ENCODE data around the gene PTPN12. TPM values are rescaled to one million over a fixed set of nuclear protein-coding genes. Genes with fewer than 3 reads are reported as not detected.
"Not testable (repeated sequence)": the region's sequence is repeated elsewhere in the genome, so short reads cannot be mapped to it uniquely, and the experiment has no call there.

PTPN12 gene
- total RNA-seq, 1 donor from 2014 or later = 86.6 TPM

- Mint-ChIP-seq H3K4me3 (no peak overlapping the region), H3K27ac (no peak overlapping the region), H3K27me3 (ENCODE audit: insufficient read depth, low read depth) (peaks cover 2% of the 10 kb centered on the region), H3K4me1 (no peaks in the 10 kb centered on the region), H3K9me3 (peaks cover 14% of the 10 kb centered on the region), H3K36me3 (peaks cover 2% of the 10 kb centered on the region)
- no peaks in the 10 kb centered on the region for H3K9me3 ChIP-seq (ENCODE audit: low read depth)
- no peak for DNase-seq (ENCODE audit: low spot score)
- H3K79me2 ChIP-seq (ENCODE audit: low read depth) = no peaks in the 10 kb centered on the region
- H3K4me3 ChIP-seq = no peak overlapping the region
- no peak overlapping the region for H3K9ac ChIP-seq
- no peaks in the 10 kb centered on the region for H3K27me3 ChIP-seq
- no peaks in the 10 kb centered on the region for H3F3A ChIP-seq (ENCODE audit: low read depth)
- TF ChIP-seq EZH2phosphoT487 (IDR thresholded peaks at IDR 0.05) = no peak
- no peak for TF ChIP-seq CTCF (IDR thresholded peaks at IDR 0.05)
- TF ChIP-seq EZH2 (IDR thresholded peaks at IDR 0.05) = no peak
- H3K4me1 ChIP-seq = no peaks in the 10 kb centered on the region
- no peak overlapping the region for H2AFZ ChIP-seq (replicated peaks)
- no peaks in the 10 kb centered on the region for H4K20me1 ChIP-seq (ENCODE audit: low read depth)
- no peak overlapping the region for H3K4me2 ChIP-seq
- no peak overlapping the region for H3K27ac ChIP-seq
- no peaks in the 10 kb centered on the region for H3K36me3 ChIP-seq
Measured at GRCh38 chr7:77506899-77507298, 30.2 kb upstream of the PTPN12 start.

- H3F3A ChIP-seq (ENCODE audit: low read depth); H3K4me3 ChIP-seq; H2AFZ ChIP-seq (replicated peaks); H3K27ac Mint-ChIP-seq; H3K9me3 Mint-ChIP-seq; H3K9me3 ChIP-seq (ENCODE audit: low read depth); H3K4me1 ChIP-seq; H3K4me3 Mint-ChIP-seq; H3K4me2 ChIP-seq; H3K4me1 Mint-ChIP-seq; H3K36me3 ChIP-seq; DNase-seq (ENCODE audit: low spot score); H3K79me2 ChIP-seq (ENCODE audit: low read depth); H3K27me3 ChIP-seq; H4K20me1 ChIP-seq (ENCODE audit: low read depth); H3K36me3 Mint-ChIP-seq; H3K27me3 Mint-ChIP-seq (ENCODE audit: insufficient read depth, low read depth); H3K27ac ChIP-seq; H3K9ac ChIP-seq: not testable (repeated sequence)
Measured at GRCh38 chr7:77513002-77513670, 24.0 kb upstream of the PTPN12 start.

- H3K4me2 ChIP-seq = no peak overlapping the region
- no peak for DNase-seq (ENCODE audit: low spot score)
- H3K27ac ChIP-seq = no peak overlapping the region
- no peaks in the 10 kb centered on the region for H3K9me3 ChIP-seq (ENCODE audit: low read depth)
- no peak overlapping the region for H3K9ac ChIP-seq
- H3K4me1 ChIP-seq = no peaks in the 10 kb centered on the region
- no peaks in the 10 kb centered on the region for H3K27me3 ChIP-seq
- Mint-ChIP-seq H3K27me3 (ENCODE audit: insufficient read depth, low read depth) (peaks cover 2% of the 10 kb centered on the region), H3K9me3 (peaks cover 2% of the 10 kb centered on the region), H3K4me3 (no peak overlapping the region), H3K27ac (no peak overlapping the region), H3K4me1 (no peaks in the 10 kb centered on the region), H3K36me3 (no peaks in the 10 kb centered on the region)
- H3K36me3 ChIP-seq = no peaks in the 10 kb centered on the region
- no peak overlapping the region for H2AFZ ChIP-seq (replicated peaks)
- TF ChIP-seq EZH2phosphoT487 (IDR thresholded peaks at IDR 0.05) (no peak), EZH2 (IDR thresholded peaks at IDR 0.05) (no peak), CTCF (IDR thresholded peaks at IDR 0.05) (no peak)
- H3K4me3 ChIP-seq = no peak overlapping the region
- no peaks in the 10 kb centered on the region for H3K79me2 ChIP-seq (ENCODE audit: low read depth)
- H4K20me1 ChIP-seq (ENCODE audit: low read depth) = no peaks in the 10 kb centered on the region
- no peaks in the 10 kb centered on the region for H3F3A ChIP-seq (ENCODE audit: low read depth)
Measured at GRCh38 chr7:77516085-77516484, 21.0 kb upstream of the PTPN12 start.

- Mint-ChIP-seq H3K4me1 (no peaks in the 10 kb centered on the region), H3K27me3 (ENCODE audit: insufficient read depth, low read depth) (peaks cover 2% of the 10 kb centered on the region), H3K27ac (no peak overlapping the region), H3K36me3 (no peaks in the 10 kb centered on the region), H3K9me3 (no peaks in the 10 kb centered on the region), H3K4me3 (no peak overlapping the region)
- Histone ChIP-seq H3K9me3 (ENCODE audit: low read depth) (no peaks in the 10 kb centered on the region), H3K4me3 (no peak overlapping the region), H3K4me2 (no peak overlapping the region), H3K4me1 (no peaks in the 10 kb centered on the region), H3K27me3 (no peaks in the 10 kb centered on the region), H2AFZ (replicated peaks) (no peak overlapping the region), H3F3A (ENCODE audit: low read depth) (no peaks in the 10 kb centered on the region), H3K27ac (no peak overlapping the region), H3K79me2 (ENCODE audit: low read depth) (no peaks in the 10 kb centered on the region), H4K20me1 (ENCODE audit: low read depth) (no peaks in the 10 kb centered on the region), H3K36me3 (no peaks in the 10 kb centered on the region), H3K9ac (no peak overlapping the region)
- DNase-seq (ENCODE audit: low spot score) = no peak
- no peak for TF ChIP-seq EZH2 (IDR thresholded peaks at IDR 0.05)
- TF ChIP-seq EZH2phosphoT487 (IDR thresholded peaks at IDR 0.05) = no peak
- no peak for TF ChIP-seq CTCF (IDR thresholded peaks at IDR 0.05)
Measured at GRCh38 chr7:77520261-77520660, 16.8 kb upstream of the PTPN12 start.

GRCh38 chr7:77521537-77521936 is 15.6 kb upstream of the PTPN12 start:
- H3K4me2 ChIP-seq; H3K79me2 ChIP-seq (ENCODE audit: low read depth); H3K9me3 Mint-ChIP-seq; H3K36me3 ChIP-seq; H3K9me3 ChIP-seq (ENCODE audit: low read depth); H3K27me3 ChIP-seq; H3K27ac Mint-ChIP-seq; H3K27ac ChIP-seq; H4K20me1 ChIP-seq (ENCODE audit: low read depth); H2AFZ ChIP-seq (replicated peaks); H3K9ac ChIP-seq; H3K4me1 Mint-ChIP-seq; H3K4me3 ChIP-seq; H3F3A ChIP-seq (ENCODE audit: low read depth); H3K36me3 Mint-ChIP-seq; H3K27me3 Mint-ChIP-seq (ENCODE audit: insufficient read depth, low read depth); H3K4me3 Mint-ChIP-seq; H3K4me1 ChIP-seq; DNase-seq (ENCODE audit: low spot score): not testable (repeated sequence)

Measured in neural progenitor cell (in vitro differentiated cells).